Prostate gland (tissue), 2 donors: ENCODE results near the gene FHOD1. TPM values are rescaled to one million over a fixed set of nuclear protein-coding genes. Genes with fewer than 3 reads are reported as not detected.

Experiments used
- DNase-seq: peaks from one replicate; pipeline ENCODE4 v3.0.0-alpha.2; 2019; ENCODE audit warnings: low spot score
- H3K27ac ChIP-seq, 2 donors: fragments of 200-600 bp; sonication (generic); 2 replicates each; pipeline ENCODE4 v1.5.1; 2017 to 2019
- H3K27me3 ChIP-seq: fragments of 200-600 bp; sonication (generic); replicated peaks from 2 replicates; pipeline ENCODE4 v1.5.1; 2019; ENCODE audit not compliant: insufficient read depth
- H3K36me3 ChIP-seq, 2 donors: fragments of 200-600 bp; sonication (generic); 1 replicate in 1 of 2; 2 replicates in 1 of 2; pipeline versions ENCODE4 v1.5.1 to v1.8.1; 2017 to 2019
- H3K4me1 ChIP-seq: fragments of 200-600 bp; sonication (generic); replicated peaks from 2 replicates; pipeline ENCODE4 v1.5.1; 2019
- H3K4me3 ChIP-seq, 2 donors: fragments of 200-600 bp; sonication (generic); 2 replicates each; pipeline ENCODE4 v1.5.1; 2017 to 2019
- H3K9me3 ChIP-seq: fragments of 200-600 bp; sonication (generic); 2 replicates; pipeline ENCODE4 v1.5.1; 2017
- POLR2A ChIP-seq: fragments of 450-650 bp; IDR thresholded peaks from one replicate; pipeline ENCODE4 v1.6.1; 2016; ENCODE audit warnings: antibody characterized with exemption, mild to moderate bottlenecking
- POLR2AphosphoS5 ChIP-seq: sonication (generic); formaldehyde crosslinking; IDR thresholded peaks from one replicate; pipeline ENCODE4 v1.6.1; 2017; ENCODE audit warnings: antibody characterized with exemption
- WGBS: methylation state at CpG from one replicate; pipeline ENCODE4 v1.1.5; 2018; 5-methylcytosine and 5-hydroxymethylcytosine counted together
- intact Hi-C: fragments of 100-400 bp; cut with DNase I; formaldehyde crosslinking; loops from one replicate; pipeline ENCODE4 v1.14.2; 2022
- total RNA-seq, 2 donors: library from RNA; depleted of rRNA; stranded (reverse); fragments of >200 nt; gene quantifications; one replicate each; pipeline ENCODE4 v1.1.0, GENCODE V29; 2016
- TF ChIP-seq, protein P1 (sequence below), 4 experiments: fragments of 200-600 bp in 2 of 4; fragments of 450-650 bp in 2 of 4; sonication (generic) in 2 of 4; IDR thresholded peaks; 1 replicate in 3 of 4; 2 replicates in 1 of 4; pipeline ENCODE4 v1.5.1; 2016 to 2019; ENCODE audit warnings: antibody characterized with exemption in 4 of 4, mild to moderate bottlenecking in 2 of 4, moderate library complexity in 2 of 4

Gene FHOD1
- total RNA-seq, 2 donors from 2014 or later = 11.2 to 46.1 TPM

DNA sequence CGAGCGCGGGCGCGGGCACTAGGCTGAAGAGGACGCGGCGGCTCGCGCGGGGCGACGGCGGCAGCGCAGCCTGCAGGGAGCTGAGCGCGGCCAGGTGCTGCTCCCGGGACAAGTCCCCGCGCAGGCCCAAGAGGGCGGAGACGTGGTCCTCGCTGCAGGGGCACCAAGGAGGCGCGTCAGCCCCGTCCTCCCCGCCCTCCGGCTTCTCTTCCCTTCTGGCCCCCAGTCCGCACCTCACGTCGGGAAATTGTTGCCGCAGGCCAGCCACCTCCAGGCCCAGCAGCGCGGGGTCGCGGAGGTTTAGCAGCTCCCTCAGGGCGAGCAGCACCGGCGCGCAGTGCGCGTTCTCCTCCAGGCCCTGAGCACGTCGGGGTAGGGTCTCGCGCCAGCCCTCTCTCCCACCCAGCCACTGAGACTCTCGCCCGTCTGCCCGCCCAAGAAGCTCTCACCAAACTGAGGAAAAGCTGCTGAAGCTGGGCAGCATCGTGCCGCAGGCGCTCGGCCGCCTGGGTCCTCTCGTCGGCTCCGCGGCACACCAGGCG, 62.8 kb downstream of the FHOD1 start:
- Histone ChIP-seq H3K27ac (peak overlapping the region; percentile 98), H3K36me3 (no peaks in the 10 kb centered on the region), H3K4me3 (peak overlapping the region; percentile 70 to 82), H3K4me1 (peaks cover 14% of the 10 kb centered on the region), H3K9me3 (no peaks in the 10 kb centered on the region), H3K27me3 (no peaks in the 10 kb centered on the region)
- intact Hi-C loops = loop anchor here (2.0 kb wide), 1 partner anchor 208 kb away; no protein-coding TSS in a partner anchor
- DNase-seq = no peak
- TF ChIP-seq POLR2AphosphoS5 = no peak
- no peak for TF ChIP-seq POLR2A
- TF ChIP-seq, protein P1, sequence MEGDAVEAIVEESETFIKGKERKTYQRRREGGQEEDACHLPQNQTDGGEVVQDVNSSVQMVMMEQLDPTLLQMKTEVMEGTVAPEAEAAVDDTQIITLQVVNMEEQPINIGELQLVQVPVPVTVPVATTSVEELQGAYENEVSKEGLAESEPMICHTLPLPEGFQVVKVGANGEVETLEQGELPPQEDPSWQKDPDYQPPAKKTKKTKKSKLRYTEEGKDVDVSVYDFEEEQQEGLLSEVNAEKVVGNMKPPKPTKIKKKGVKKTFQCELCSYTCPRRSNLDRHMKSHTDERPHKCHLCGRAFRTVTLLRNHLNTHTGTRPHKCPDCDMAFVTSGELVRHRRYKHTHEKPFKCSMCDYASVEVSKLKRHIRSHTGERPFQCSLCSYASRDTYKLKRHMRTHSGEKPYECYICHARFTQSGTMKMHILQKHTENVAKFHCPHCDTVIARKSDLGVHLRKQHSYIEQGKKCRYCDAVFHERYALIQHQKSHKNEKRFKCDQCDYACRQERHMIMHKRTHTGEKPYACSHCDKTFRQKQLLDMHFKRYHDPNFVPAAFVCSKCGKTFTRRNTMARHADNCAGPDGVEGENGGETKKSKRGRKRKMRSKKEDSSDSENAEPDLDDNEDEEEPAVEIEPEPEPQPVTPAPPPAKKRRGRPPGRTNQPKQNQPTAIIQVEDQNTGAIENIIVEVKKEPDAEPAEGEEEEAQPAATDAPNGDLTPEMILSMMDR (IDR thresholded peaks at IDR 0.05) = no peak
- WGBS = 3% methylated on average over 46 of the region's 59 CpGs

- Histone ChIP-seq H3K4me3 (peak within 1 kb of the TSS; percentile 70 to 82), H3K27ac (peak within 1 kb of the TSS; percentile 98), H3K27me3 (no peaks in the 10 kb centered on the region), H3K4me1 (peaks cover 14% of the 10 kb centered on the region), H3K36me3 (no peaks in the 10 kb centered on the region), H3K9me3 (no peaks in the 10 kb centered on the region)
- 0% methylated on average over 54 of the region's 77 CpGs for WGBS
- intact Hi-C loops = loop anchor here (2.0 kb wide), 1 partner anchor 207 kb away; no protein-coding TSS in a partner anchor
- peak; percentile 96 for DNase-seq
- TF ChIP-seq POLR2AphosphoS5 (peak; percentile 74), POLR2A (peak; percentile 45)
- TF ChIP-seq, protein P1 (IDR thresholded peaks at IDR 0.05) = peak in 1 of 4 experiments; percentile 19
Observed at GRCh38 chr16:67183627-67184452, 63.4 kb downstream of the FHOD1 start, which contains the start of gene MATCAP1. Gene MATCAP1, minus strand, starts transcription at chr16:67183963. Its CDS starts 3,353 bp downstream, at chr16:67180610.

GRCh38 chr16:67183284-67183626, 64.0 kb downstream of the FHOD1 start:
- no peak for DNase-seq
- Histone ChIP-seq H3K9me3 (no peaks in the 10 kb centered on the region), H3K4me1 (peaks cover 14% of the 10 kb centered on the region), H3K36me3 (no peaks in the 10 kb centered on the region), H3K27me3 (no peaks in the 10 kb centered on the region), H3K27ac (peak overlapping the region; percentile 98), H3K4me3 (peak overlapping the region; percentile 70 to 82)
- intact Hi-C loops = no loop called here
- WGBS = 9% methylated on average over 11 of the region's 11 CpGs
- no peak for TF ChIP-seq POLR2A
- TF ChIP-seq, protein P1 (IDR thresholded peaks at IDR 0.05) = no peak
- no peak for TF ChIP-seq POLR2AphosphoS5

DNA sequence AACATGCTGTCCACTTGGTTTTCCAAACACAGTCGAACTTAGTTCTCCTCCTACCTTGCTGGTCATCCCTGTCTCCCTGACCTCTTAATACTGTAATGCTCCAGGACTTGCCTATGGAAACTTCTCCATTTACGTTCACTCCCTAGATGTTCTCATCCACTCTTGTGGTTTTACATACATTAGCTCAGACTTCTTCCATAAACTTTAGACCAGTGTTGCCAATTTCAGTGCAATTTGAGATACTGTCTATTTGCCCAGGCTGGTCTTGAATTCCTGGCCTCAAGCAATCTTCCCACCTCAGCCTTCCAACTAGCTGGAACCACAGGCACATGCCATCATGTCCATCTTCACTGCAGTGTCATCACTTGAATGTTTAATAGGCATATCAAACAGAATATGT, 65.0 kb downstream of the FHOD1 start:
- 70% methylated on average over 2 of the region's 2 CpGs for whole genome bisulfite sequencing
- TF ChIP-seq POLR2A (no peak), POLR2AphosphoS5 (no peak)
- TF ChIP-seq, protein P1 (IDR thresholded peaks at IDR 0.05) = no peak
- intact Hi-C loops = no loop called here
- Histone ChIP-seq H3K27me3 (no peaks in the 10 kb centered on the region), H3K4me3 (no peak overlapping the region), H3K9me3 (no peaks in the 10 kb centered on the region), H3K27ac (no peak overlapping the region), H3K36me3 (no peaks in the 10 kb centered on the region), H3K4me1 (peaks cover 21% of the 10 kb centered on the region)
- no peak for DNase-seq
